ENCODE results near the gene PSMB3. TPM values are rescaled to one million over a fixed set of nuclear protein-coding genes. Genes with fewer than 3 reads are reported as not detected.

PSMB3 gene
- polyA plus RNA-seq, 3 donors = 315 to 689 (median 625) TPM

DNA sequence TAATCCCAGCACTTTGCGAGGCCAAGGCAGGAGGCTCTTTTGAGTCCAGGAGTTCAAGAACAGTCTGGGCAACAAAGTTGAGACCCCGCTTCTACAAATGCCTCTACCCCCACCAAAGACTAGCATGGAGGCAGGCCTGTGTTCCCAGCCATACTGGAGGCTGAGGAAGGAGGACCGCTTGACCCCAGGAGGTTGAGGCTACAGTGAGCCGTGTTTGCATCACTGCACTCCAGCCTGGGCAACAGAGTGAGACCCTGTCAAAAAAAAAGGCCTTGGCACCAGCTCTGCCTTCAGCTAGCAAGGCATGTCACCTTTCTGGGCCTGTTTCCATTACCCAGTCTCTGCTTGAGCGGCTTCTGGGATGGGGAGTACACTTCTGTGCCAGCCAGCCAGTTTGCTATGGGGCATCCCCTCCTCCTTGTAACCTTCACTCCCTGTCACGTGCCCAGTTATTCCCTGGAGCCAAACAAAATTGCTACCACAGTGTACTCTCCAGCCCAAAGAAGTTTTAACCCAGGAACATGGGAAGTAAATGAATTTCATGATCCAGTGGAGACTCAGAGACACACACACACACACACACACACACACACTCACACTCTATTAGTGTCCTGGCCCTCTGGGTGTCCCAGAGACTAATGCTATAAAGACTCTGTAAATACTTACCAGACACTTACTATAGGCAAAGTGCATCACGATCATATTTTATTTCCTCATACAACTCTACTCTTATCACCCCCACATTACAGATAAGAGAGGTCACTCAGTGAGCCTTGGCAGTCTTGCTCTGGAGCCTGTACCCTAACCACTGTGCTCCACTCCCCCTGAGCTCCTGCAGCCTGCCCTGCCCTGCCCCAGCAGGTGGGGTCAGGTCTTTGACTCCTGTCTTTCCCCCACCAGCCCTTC lies 19.9 kb upstream of the PSMB3 start:
- H3K36me3 ChIP-seq (replicated peaks in 1 of 2; ENCODE audit: control insufficient read depth in 1 of 2, insufficient read depth in 2 of 2, low read length in 2 of 2) = peaks cover 5 to 10% of the 10 kb centered on the region in 2 donors

DNA sequence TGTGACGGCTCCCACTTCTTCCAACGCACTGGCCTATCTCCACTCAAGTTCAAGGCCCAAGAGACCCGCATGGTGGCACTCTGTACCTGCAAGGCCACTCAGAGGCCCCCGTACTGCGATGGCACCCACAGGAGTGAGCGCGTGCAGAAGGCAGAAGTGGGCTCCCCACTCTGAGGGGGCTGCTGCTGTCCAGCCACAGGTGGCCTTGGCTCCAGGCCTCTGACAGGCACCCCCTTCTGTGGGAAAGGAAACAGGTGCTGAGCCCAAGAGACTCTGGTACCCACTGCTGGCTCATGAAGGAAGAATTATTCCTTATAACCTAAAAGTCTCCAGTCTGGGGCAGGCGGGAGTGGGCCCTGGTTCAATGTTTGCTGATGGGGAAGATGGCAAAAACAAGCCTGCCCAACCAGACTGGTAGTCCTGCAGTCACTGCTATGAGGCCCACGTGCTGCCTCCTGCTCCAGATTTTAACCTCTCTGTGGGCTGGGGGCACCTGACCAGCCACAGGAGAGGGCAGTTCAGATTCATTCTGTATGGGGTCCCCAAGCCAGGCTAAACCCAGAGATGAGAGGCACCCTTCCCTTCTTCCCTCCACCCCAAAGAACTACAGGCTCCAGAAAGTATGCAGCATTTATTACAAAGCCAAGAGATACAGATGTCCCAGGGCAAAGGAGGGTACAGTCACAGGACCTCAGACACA lies 19.1 kb upstream of the PSMB3 start:
- Mint-ChIP-seq H3K36me3 (peaks cover 15 to 18% of the 10 kb centered on the region in 2 donors), H3K27me3 (ENCODE audit: low read depth in 3 of 3) (peaks cover 10 to 12% (median 11%) of the 10 kb centered on the region in 3 donors), H3K9me3 (no peaks in the 10 kb centered on the region), H3K4me3 (no peak overlapping the region), H3K4me1 (peaks cover 37% of the 10 kb centered on the region), H3K27ac (peak overlapping the region in 1 of 7 donors; percentile 30)
- no peak for DNase-seq
- intact Hi-C loops (cut with micrococcal nuclease) = no loop called here
- WGBS (ENCODE audit: insufficient coverage) = 87% methylated on average over 8 of the region's 9 CpGs
- peaks cover 35 to 36% of the 10 kb centered on the region in 2 donors for H3K4me1 ChIP-seq (ENCODE audit: control insufficient read depth in 1 of 2, insufficient read depth in 2 of 2, low read length in 2 of 2)
- no peak overlapping the region for H3K4me2 ChIP-seq (replicated peaks; ENCODE audit: extremely low read depth, low read length, poor library complexity, severe bottlenecking)
- H3K36me3 ChIP-seq (replicated peaks in 1 of 2; ENCODE audit: control insufficient read depth in 1 of 2, insufficient read depth in 2 of 2, low read length in 2 of 2) = peaks cover 5 to 10% of the 10 kb centered on the region in 2 donors
- H3K27me3 ChIP-seq (ENCODE audit: control insufficient read depth in 2 of 2, insufficient read depth in 2 of 2, low read length in 2 of 2) = no peaks in the 10 kb centered on the region
- peaks cover 10% of the 10 kb centered on the region for H4K20me1 ChIP-seq (ENCODE audit: insufficient read depth, low read length)
- no peak overlapping the region for H3K27ac ChIP-seq (ENCODE audit: low read depth in 1 of 2, low read length in 2 of 2)
- H3K9me3 ChIP-seq (replicated peaks in 1 of 2; ENCODE audit: control insufficient read depth in 1 of 2, insufficient read depth in 1 of 2, low read length in 2 of 2) = no peaks in the 10 kb centered on the region
- no peak overlapping the region for H2AFZ ChIP-seq (ENCODE audit: insufficient read depth, low read depth, low read length, poor library complexity, severe bottlenecking)
- no peaks in the 10 kb centered on the region for H3K79me2 ChIP-seq (ENCODE audit: insufficient read depth, low read length)
- TF ChIP-seq, protein P1, sequence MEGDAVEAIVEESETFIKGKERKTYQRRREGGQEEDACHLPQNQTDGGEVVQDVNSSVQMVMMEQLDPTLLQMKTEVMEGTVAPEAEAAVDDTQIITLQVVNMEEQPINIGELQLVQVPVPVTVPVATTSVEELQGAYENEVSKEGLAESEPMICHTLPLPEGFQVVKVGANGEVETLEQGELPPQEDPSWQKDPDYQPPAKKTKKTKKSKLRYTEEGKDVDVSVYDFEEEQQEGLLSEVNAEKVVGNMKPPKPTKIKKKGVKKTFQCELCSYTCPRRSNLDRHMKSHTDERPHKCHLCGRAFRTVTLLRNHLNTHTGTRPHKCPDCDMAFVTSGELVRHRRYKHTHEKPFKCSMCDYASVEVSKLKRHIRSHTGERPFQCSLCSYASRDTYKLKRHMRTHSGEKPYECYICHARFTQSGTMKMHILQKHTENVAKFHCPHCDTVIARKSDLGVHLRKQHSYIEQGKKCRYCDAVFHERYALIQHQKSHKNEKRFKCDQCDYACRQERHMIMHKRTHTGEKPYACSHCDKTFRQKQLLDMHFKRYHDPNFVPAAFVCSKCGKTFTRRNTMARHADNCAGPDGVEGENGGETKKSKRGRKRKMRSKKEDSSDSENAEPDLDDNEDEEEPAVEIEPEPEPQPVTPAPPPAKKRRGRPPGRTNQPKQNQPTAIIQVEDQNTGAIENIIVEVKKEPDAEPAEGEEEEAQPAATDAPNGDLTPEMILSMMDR (IDR thresholded peaks at IDR 0.05) = no peak
- no peak overlapping the region for H3K9ac ChIP-seq (ENCODE audit: insufficient read depth, low read length, poor library complexity, severe bottlenecking)
- H3K4me3 ChIP-seq (replicated peaks in 1 of 3; ENCODE audit: low read depth in 2 of 3, low read length in 3 of 3) = no peak overlapping the region

More for the DNA sequence above, 19.9 kb upstream of the PSMB3 start:
- Histone ChIP-seq H2AFZ (ENCODE audit: insufficient read depth, low read depth, low read length, poor library complexity, severe bottlenecking) (no peak overlapping the region), H3K9ac (ENCODE audit: insufficient read depth, low read length, poor library complexity, severe bottlenecking) (no peak overlapping the region), H3K27me3 (ENCODE audit: control insufficient read depth in 2 of 2, insufficient read depth in 2 of 2, low read length in 2 of 2) (no peaks in the 10 kb centered on the region), H3K4me1 (ENCODE audit: control insufficient read depth in 1 of 2, insufficient read depth in 2 of 2, low read length in 2 of 2) (peaks cover 43 to 44% of the 10 kb centered on the region in 2 donors), H3K4me3 (replicated peaks in 1 of 3; ENCODE audit: low read depth in 2 of 3, low read length in 3 of 3) (no peak overlapping the region), H3K79me2 (ENCODE audit: insufficient read depth, low read length) (no peaks in the 10 kb centered on the region), H4K20me1 (ENCODE audit: insufficient read depth, low read length) (peaks cover 10% of the 10 kb centered on the region), H3K27ac (ENCODE audit: low read depth in 1 of 2, low read length in 2 of 2) (no peak overlapping the region), H3K9me3 (replicated peaks in 1 of 2; ENCODE audit: control insufficient read depth in 1 of 2, insufficient read depth in 1 of 2, low read length in 2 of 2) (no peaks in the 10 kb centered on the region), H3K4me2 (replicated peaks; ENCODE audit: extremely low read depth, low read length, poor library complexity, severe bottlenecking) (no peak overlapping the region)
- intact Hi-C loops (cut with micrococcal nuclease) = no loop called here
- peak overlapping the region in 1 of 7 donors; percentile 39 for H3K27ac Mint-ChIP-seq
- 97% methylated on average over 4 of the region's 7 CpGs for WGBS (ENCODE audit: insufficient coverage)
- peaks cover 46% of the 10 kb centered on the region for H3K4me1 Mint-ChIP-seq
- TF ChIP-seq, protein P1 (IDR thresholded peaks at IDR 0.05) = no peak
- H3K36me3 Mint-ChIP-seq = peaks cover 15 to 20% of the 10 kb centered on the region in 2 donors
- H3K27me3 Mint-ChIP-seq (ENCODE audit: low read depth in 3 of 3) = peaks cover 4 to 14% (median 12%) of the 10 kb centered on the region in 3 donors
- H3K9me3 Mint-ChIP-seq = peaks cover 0 to 3% (median 0%) of the 10 kb centered on the region in 7 donors
- no peak for DNase-seq
- H3K4me3 Mint-ChIP-seq = no peak overlapping the region

Data from CD14-positive monocyte (primary cell).